Mucosa of rectum (tissue), 2 donors: ENCODE results near the gene TMEM229A.
"Not testable (repeated sequence)": the region's sequence is repeated elsewhere in the genome, so short reads cannot be mapped to it uniquely, and the experiment has no call there.

Experiments used
- H3K27ac ChIP-seq, 2 donors: one replicate each; pipeline ENCODE4 v1.7.0; 2013; ENCODE audit warnings: inconsistent platforms in 2 of 2, low read depth in 2 of 2, low read length in 2 of 2
- H3K27me3 ChIP-seq, 2 donors: one replicate each; pipeline ENCODE4 v1.7.0; 2013; ENCODE audit warnings: low read length in 2 of 2; ENCODE audit not compliant: control insufficient read depth in 2 of 2, insufficient read depth in 2 of 2
- H3K36me3 ChIP-seq, 2 donors: one replicate each; pipeline ENCODE4 v1.7.0; 2013; ENCODE audit warnings: low read length in 2 of 2; ENCODE audit not compliant: control insufficient read depth in 2 of 2, insufficient read depth in 2 of 2
- H3K4me1 ChIP-seq, 2 donors: one replicate each; pipeline ENCODE4 v1.7.0; 2013; ENCODE audit warnings: low read length in 2 of 2, mild to moderate bottlenecking in 1 of 2; ENCODE audit not compliant: control insufficient read depth in 2 of 2, insufficient read depth in 2 of 2
- H3K4me3 ChIP-seq, 2 donors: one replicate each; pipeline ENCODE4 v1.7.0; 2013; ENCODE audit warnings: low read length in 2 of 2
- H3K9ac ChIP-seq, 2 donors: one replicate each; pipeline ENCODE4 v1.7.0; 2013; ENCODE audit warnings: low read length in 2 of 2, low read depth in 1 of 2, mild to moderate bottlenecking in 1 of 2
- H3K9me3 ChIP-seq, 2 donors: one replicate each; pipeline ENCODE4 v1.7.0; 2013; ENCODE audit warnings: low read length in 2 of 2; ENCODE audit not compliant: control insufficient read depth in 2 of 2
- donor health status: healthy.
- donor health status: Normal muscosa, but diverticular disease.

Gene TMEM229A

DNA sequence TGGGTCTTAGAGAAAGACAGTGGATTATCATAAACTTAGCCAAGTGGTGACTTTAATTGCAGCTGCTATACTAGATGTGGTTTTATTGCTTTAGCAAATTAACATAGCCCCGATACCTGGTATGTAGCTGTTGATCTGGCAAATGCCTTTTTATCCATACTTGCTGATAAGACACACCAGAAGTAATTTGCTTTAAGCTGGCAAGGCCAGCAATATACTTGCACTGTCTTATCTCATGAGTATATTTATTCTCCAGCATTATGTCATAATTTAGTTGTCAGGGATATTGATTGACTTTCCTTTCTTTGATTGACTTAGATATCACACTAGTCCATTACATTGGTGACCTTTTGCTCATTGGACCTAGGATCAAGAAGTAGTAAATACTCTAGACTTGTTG lies 12.8 kb downstream of the TMEM229A start:
- Histone ChIP-seq H3K9me3 (no peaks in the 10 kb centered on the region), H3K4me3 (no peak overlapping the region), H3K36me3 (no peaks in the 10 kb centered on the region), H3K4me1 (no peaks in the 10 kb centered on the region), H3K27me3 (no peaks in the 10 kb centered on the region), H3K9ac (no peak overlapping the region), H3K27ac (no peak overlapping the region)

- no peak overlapping the region for H3K4me3 ChIP-seq
- no peak overlapping the region for H3K9ac ChIP-seq
- H3K27me3 ChIP-seq, result no peaks in the 10 kb centered on the region
- no peaks in the 10 kb centered on the region for H3K9me3 ChIP-seq
- H3K36me3 ChIP-seq, result no peaks in the 10 kb centered on the region
- no peaks in the 10 kb centered on the region for H3K4me1 ChIP-seq
- no peak overlapping the region for H3K27ac ChIP-seq
Measured at GRCh38 chr7:124013306-124013705, 19.6 kb downstream of the TMEM229A start.

GRCh38 chr7:124012864-124013263 lies 20.0 kb downstream of the TMEM229A start:
- Histone ChIP-seq H3K27ac (no peak overlapping the region), H3K4me3 (no peak overlapping the region), H3K36me3 (no peaks in the 10 kb centered on the region), H3K4me1 (no peaks in the 10 kb centered on the region), H3K9ac (no peak overlapping the region), H3K9me3 (no peaks in the 10 kb centered on the region), H3K27me3 (no peaks in the 10 kb centered on the region)

DNA sequence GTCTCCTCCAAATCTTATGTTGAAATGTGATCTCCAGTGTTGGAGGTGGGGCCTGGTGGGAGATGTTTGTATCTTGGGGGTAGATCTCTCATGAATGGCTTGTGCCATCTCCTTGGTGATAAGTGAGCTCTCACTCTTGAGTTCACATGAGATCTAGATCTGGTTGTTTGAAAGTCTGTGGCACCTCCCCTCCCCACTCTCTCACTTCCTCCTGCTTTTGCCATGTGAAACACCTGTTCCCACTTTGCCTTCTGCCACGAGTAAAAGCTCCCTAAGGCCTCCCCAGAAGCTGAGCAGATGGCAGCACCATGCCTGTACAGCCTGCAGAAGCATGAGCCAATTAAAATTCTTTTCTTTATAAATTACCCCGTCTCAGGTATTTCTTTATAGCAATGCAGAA lies 23.5 kb downstream of the TMEM229A start:
- Histone ChIP-seq H3K4me1 (no peaks in the 10 kb centered on the region), H3K4me3 (no peak overlapping the region), H3K9me3 (no peaks in the 10 kb centered on the region), H3K27ac (no peak overlapping the region), H3K36me3 (no peaks in the 10 kb centered on the region), H3K27me3 (no peaks in the 10 kb centered on the region), H3K9ac (no peak overlapping the region)

DNA sequence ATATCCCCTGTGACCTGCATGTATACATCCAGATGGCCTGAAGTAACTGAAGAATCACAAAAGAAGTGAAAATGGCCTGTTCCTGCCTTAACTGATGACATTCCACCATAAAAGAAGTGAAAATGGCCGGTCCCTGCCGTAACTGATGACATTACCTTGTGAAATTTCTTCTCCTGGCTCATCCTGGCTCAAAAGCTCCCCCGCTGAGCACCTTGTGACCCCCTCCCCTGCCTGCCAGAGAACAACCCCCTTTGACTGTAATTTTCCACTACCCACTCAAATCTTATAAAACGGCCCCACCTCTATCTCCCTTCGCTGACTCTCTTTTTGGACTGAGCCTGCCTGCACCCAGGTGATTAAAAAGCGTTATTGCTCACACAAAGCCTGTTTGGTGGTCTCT lies 24.6 kb downstream of the TMEM229A start:
- not testable (repeated sequence) for H3K4me1 ChIP-seq, H3K27ac ChIP-seq, H3K27me3 ChIP-seq, H3K9ac ChIP-seq, H3K9me3 ChIP-seq, H3K4me3 ChIP-seq, H3K36me3 ChIP-seq

- Histone ChIP-seq H3K36me3 (no peaks in the 10 kb centered on the region), H3K9me3 (no peaks in the 10 kb centered on the region), H3K4me1 (no peaks in the 10 kb centered on the region), H3K27me3 (no peaks in the 10 kb centered on the region), H3K4me3 (no peak overlapping the region), H3K27ac (no peak overlapping the region), H3K9ac (no peak overlapping the region)
Measured at GRCh38 chr7:123999703-124000102, 33.2 kb downstream of the TMEM229A start.

- H3K27me3 ChIP-seq, result no peaks in the 10 kb centered on the region
- no peaks in the 10 kb centered on the region for H3K4me1 ChIP-seq
- no peak overlapping the region for H3K27ac ChIP-seq
- H3K9ac ChIP-seq, result no peak overlapping the region
- no peaks in the 10 kb centered on the region for H3K36me3 ChIP-seq
- H3K9me3 ChIP-seq, result no peaks in the 10 kb centered on the region
- no peak overlapping the region for H3K4me3 ChIP-seq
Measured at GRCh38 chr7:123998921-123999320, 33.9 kb downstream of the TMEM229A start.

DNA sequence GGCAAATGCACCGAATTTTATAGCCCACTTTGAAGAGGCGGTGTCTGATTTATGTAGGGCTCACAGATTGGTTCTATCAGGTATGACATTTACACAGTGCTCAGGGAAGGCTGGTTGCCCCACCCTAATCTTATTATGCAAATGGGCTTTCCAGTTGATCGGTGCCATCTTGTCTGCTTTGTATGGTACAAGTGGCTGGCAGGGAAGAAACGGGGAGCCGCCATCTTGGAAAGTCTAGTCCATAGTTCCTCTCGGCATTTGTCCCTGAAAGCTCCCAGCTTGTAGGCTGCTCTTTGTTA lies 36.6 kb downstream of the TMEM229A start:
- no peaks in the 10 kb centered on the region for H3K9me3 ChIP-seq
- no peaks in the 10 kb centered on the region for H3K36me3 ChIP-seq
- no peak overlapping the region for H3K4me3 ChIP-seq
- H3K9ac ChIP-seq, result no peak overlapping the region
- no peaks in the 10 kb centered on the region for H3K27me3 ChIP-seq
- H3K27ac ChIP-seq, result no peak overlapping the region
- H3K4me1 ChIP-seq, result no peaks in the 10 kb centered on the region

DNA sequence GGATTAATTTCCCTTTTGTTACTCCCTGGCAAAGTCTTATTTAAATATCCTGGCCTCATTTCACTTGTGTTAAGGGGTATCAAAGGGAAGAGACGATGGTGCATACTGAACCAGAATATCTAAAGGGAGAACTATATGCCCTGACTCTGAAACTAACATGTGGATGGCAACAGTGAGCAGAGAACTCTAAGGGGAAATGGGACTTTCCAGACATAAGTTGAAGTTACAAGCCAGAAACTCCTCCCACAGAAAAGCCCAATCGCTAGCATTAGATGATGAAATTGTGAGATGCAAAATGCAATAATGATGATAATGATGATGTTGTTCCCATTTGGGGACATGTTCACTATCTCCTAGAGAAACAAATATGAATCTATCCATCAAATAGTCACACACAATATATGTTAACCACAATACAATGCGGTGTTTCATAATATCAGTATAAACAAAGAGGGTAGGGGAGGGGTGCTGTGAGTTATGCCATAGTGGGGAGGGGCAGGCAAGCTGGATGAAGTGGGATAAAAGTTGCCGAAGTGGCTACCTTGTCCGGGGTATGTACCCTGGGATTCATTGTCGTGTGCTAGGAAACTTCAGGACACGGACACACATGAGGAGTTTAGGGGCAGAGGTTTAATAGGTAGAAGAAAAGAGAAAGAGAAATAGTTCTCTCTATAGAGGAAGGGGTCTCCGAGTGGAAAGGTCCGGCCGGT lies 37.1 kb downstream of the TMEM229A start:
- H3K9me3 ChIP-seq, result no peaks in the 10 kb centered on the region
- H3K9ac ChIP-seq, result no peak overlapping the region
- H3K36me3 ChIP-seq, result no peaks in the 10 kb centered on the region
- no peak overlapping the region for H3K27ac ChIP-seq
- H3K4me1 ChIP-seq, result no peaks in the 10 kb centered on the region
- no peaks in the 10 kb centered on the region for H3K27me3 ChIP-seq
- no peak overlapping the region for H3K4me3 ChIP-seq

GRCh38 chr7:123994449-123994848 lies 38.4 kb downstream of the TMEM229A start:
- no peaks in the 10 kb centered on the region for H3K27me3 ChIP-seq
- no peaks in the 10 kb centered on the region for H3K36me3 ChIP-seq
- no peak overlapping the region for H3K9ac ChIP-seq
- H3K4me3 ChIP-seq, result no peak overlapping the region
- no peaks in the 10 kb centered on the region for H3K4me1 ChIP-seq
- H3K9me3 ChIP-seq, result no peaks in the 10 kb centered on the region
- H3K27ac ChIP-seq, result no peak overlapping the region

GRCh38 chr7:123993996-123994395 lies 38.9 kb downstream of the TMEM229A start:
- Histone ChIP-seq H3K4me3 (no peak overlapping the region), H3K27me3 (no peaks in the 10 kb centered on the region), H3K4me1 (no peaks in the 10 kb centered on the region), H3K9me3 (no peaks in the 10 kb centered on the region), H3K27ac (no peak overlapping the region), H3K9ac (no peak overlapping the region), H3K36me3 (no peaks in the 10 kb centered on the region)
